Vagina (tissue), 2 donors: ENCODE data around the gene ANO9.

ENCODE experiments used
- CTCF ChIP-seq, 3 experiments: fragments of 450-650 bp in 2 of 3; fragments of 200-600 bp in 1 of 3; sonication (generic) in 1 of 3; IDR thresholded peaks; one replicate each; pipeline ENCODE4 v1.5.1; 2017 to 2019; ENCODE audit warnings: antibody characterized with exemption in 3 of 3, mild to moderate bottlenecking in 2 of 3, moderate library complexity in 2 of 3
- POLR2A ChIP-seq, 2 donors: fragments of 450-650 bp; IDR thresholded peaks; one replicate each; pipeline ENCODE4 v1.6.1; 2017; ENCODE audit warnings: antibody characterized with exemption in 2 of 2, mild to moderate bottlenecking in 2 of 2, moderate library complexity in 2 of 2

- TF ChIP-seq CTCF (IDR thresholded peaks at IDR 0.05) (no peak), POLR2A (IDR thresholded peaks at IDR 0.05) (no peak)
These were observed 13.5 kb downstream of the ANO9 start for GRCh38 chr11:428295-428694.
